Retinal pigment epithelial cell (primary cell): ENCODE data around the gene GCKR.

Experiments
- DNase-seq: peaks from one replicate; pipeline ENCODE4 v3.0.0-alpha.2; 2010; ENCODE audit warnings: low read depth
- H3K4me3 ChIP-seq: 2 replicates; pipeline ENCODE4 v1.5.1; 2011; ENCODE audit warnings: mild to moderate bottlenecking, low read length, control low read depth, moderate library complexity
- CTCF ChIP-seq: conservative IDR thresholded peaks from 2 replicates; pipeline ENCODE4 v1.5.1; 2011; ENCODE audit warnings: low read depth, low read length, control low read depth, inconsistent platforms

The GCKR gene

GRCh38 chr2:27572439-27572838 is 75.8 kb downstream of the GCKR start:
- no peak for TF ChIP-seq CTCF
- DNase-seq = no peak
- no peak overlapping the region for H3K4me3 ChIP-seq

- TF ChIP-seq CTCF = no peak
- no peak overlapping the region for H3K4me3 ChIP-seq
- DNase-seq = no peak
Observed at GRCh38 chr2:27572998-27573429, 76.4 kb downstream of the GCKR start.
